Panc1 (cell line): ENCODE data around the gene NPR2.

ENCODE experiments used
- CTCF ChIP-seq: fragments of 450-650 bp; IDR thresholded peaks from 2 replicates; pipeline ENCODE4 v1.5.1; 2017; ENCODE audit warnings: mild to moderate bottlenecking
- POLR2AphosphoS5 ChIP-seq: IDR thresholded peaks from 2 replicates; pipeline ENCODE4 v1.6.1; 2012; ENCODE audit warnings: mild to moderate bottlenecking, low read depth, low read length, moderate library complexity
- REST ChIP-seq, 2 experiments: IDR thresholded peaks; 2 replicates each; pipeline ENCODE4 v1.6.1; 2011 to 2012; ENCODE audit warnings: low read depth in 2 of 2, control low read depth in 1 of 2, low read length in 1 of 2, mild to moderate bottlenecking in 1 of 2, moderate library complexity in 1 of 2; ENCODE audit not compliant: insufficient read depth in 1 of 2

GRCh38 chr9:35748242-35748857, 43.0 kb upstream of the NPR2 start:
- no peak for TF ChIP-seq CTCF
- no peak for TF ChIP-seq POLR2AphosphoS5
- no peak for TF ChIP-seq REST (IDR thresholded peaks at IDR 0.05; ENCODE audit: insufficient read depth in 1 of 2, low read depth in 2 of 2, low read length in 1 of 2)
